HepG2 (cell line): ENCODE measurements around the gene GJD3. TPM values are rescaled to one million over a fixed set of nuclear protein-coding genes. Genes with fewer than 3 reads are reported as not detected.
A peak's percentile ranks its signal among the peaks of the same experiment; 100 is the strongest.

ENCODE experiments used
- ELF3 ChIP-seq: IDR thresholded peaks from 2 replicates; pipeline ENCODE4 v1.6.1; 2016; ENCODE audit warnings: missing genetic modification reagents, missing compliant biosample characterization
- JUND ChIP-seq: sonication (generic); formaldehyde crosslinking; IDR thresholded peaks from 2 replicates; pipeline ENCODE4 v1.8.0; 2022; ENCODE audit warnings: mild to moderate bottlenecking, missing genetic modification reagents
- KDM2A ChIP-seq: sonication (generic); formaldehyde crosslinking; IDR thresholded peaks from 2 replicates; pipeline ENCODE4 v1.4.0; 2020; ENCODE audit warnings: low read depth, missing genetic modification reagents, borderline replicate concordance
- KLF15 ChIP-seq: sonication (generic); formaldehyde crosslinking; IDR thresholded peaks from 2 replicates; pipeline ENCODE4 v1.8.1; 2023; ENCODE audit warnings: borderline replicate concordance, mild to moderate bottlenecking, inconsistent platforms, missing genetic modification reagents, mixed read lengths
- MAFG ChIP-seq: sonication (generic); formaldehyde crosslinking; IDR thresholded peaks from 2 replicates; pipeline ENCODE4 v1.5.1; 2020; ENCODE audit warnings: mild to moderate bottlenecking, missing genetic modification reagents
- MEF2D ChIP-seq: sonication (generic); formaldehyde crosslinking; IDR thresholded peaks from 2 replicates; pipeline ENCODE4 v1.5.1; 2020; ENCODE audit warnings: mild to moderate bottlenecking, missing genetic modification reagents
- MTA1 ChIP-seq: sonication (generic); formaldehyde crosslinking; IDR thresholded peaks from 2 replicates; pipeline ENCODE4 v1.4.0; 2020; ENCODE audit warnings: missing genetic modification reagents, mild to moderate bottlenecking, borderline replicate concordance
- NFE2L2 ChIP-seq: fragments of 150-350 bp; IDR thresholded peaks from 2 replicates; pipeline ENCODE4 v1.6.1; 2014; ENCODE audit warnings: low read length
- PRMT3 ChIP-seq: sonication (generic); formaldehyde crosslinking; IDR thresholded peaks from 2 replicates; pipeline ENCODE4 v1.8.1; 2022; ENCODE audit warnings: low read depth, mild to moderate bottlenecking, moderate library complexity, missing genetic modification reagents, borderline replicate concordance
- RCOR2 ChIP-seq: IDR thresholded peaks from 2 replicates; pipeline ENCODE4 v1.6.1; 2016; ENCODE audit warnings: missing biosample characterization, missing genetic modification reagents
- RXRA ChIP-seq: sonication (generic); formaldehyde crosslinking; IDR thresholded peaks from 2 replicates; pipeline ENCODE4 v1.5.1; 2020; ENCODE audit warnings: missing genetic modification reagents
- SCMH1 ChIP-seq: sonication (generic); formaldehyde crosslinking; IDR thresholded peaks from 2 replicates; pipeline ENCODE4 v1.9.0; 2021; ENCODE audit warnings: missing genetic modification reagents, mild to moderate bottlenecking, borderline replicate concordance
- SIX4 ChIP-seq: sonication (generic); formaldehyde crosslinking; IDR thresholded peaks from 2 replicates; pipeline ENCODE4 v1.4.0; 2020; ENCODE audit warnings: missing genetic modification reagents
- ZBTB38 ChIP-seq: sonication (generic); formaldehyde crosslinking; IDR thresholded peaks from 2 replicates; pipeline ENCODE4 v1.5.1; 2020; ENCODE audit warnings: mild to moderate bottlenecking, missing genetic modification reagents
- ZFP90 ChIP-seq: sonication (generic); formaldehyde crosslinking; IDR thresholded peaks from 2 replicates; pipeline ENCODE4 v1.8.0; 2022; ENCODE audit warnings: missing genetic modification reagents, mild to moderate bottlenecking, inconsistent platforms, borderline replicate concordance
- ZNF121 ChIP-seq: sonication (generic); formaldehyde crosslinking; IDR thresholded peaks from 2 replicates; pipeline ENCODE4 v1.5.0; 2020; ENCODE audit warnings: mild to moderate bottlenecking, missing genetic modification reagents
- ZNF17 ChIP-seq: sonication (generic); formaldehyde crosslinking; IDR thresholded peaks from 2 replicates; pipeline ENCODE4 v1.5.0; 2020; ENCODE audit warnings: mild to moderate bottlenecking, missing genetic modification reagents
- ZNF30 ChIP-seq: sonication (generic); formaldehyde crosslinking; IDR thresholded peaks from 2 replicates; pipeline ENCODE4 v1.5.0; 2020; ENCODE audit warnings: mild to moderate bottlenecking, missing genetic modification reagents
- ZNF34 ChIP-seq: sonication (generic); formaldehyde crosslinking; IDR thresholded peaks from 2 replicates; pipeline ENCODE4 v1.4.0; 2020; ENCODE audit warnings: mild to moderate bottlenecking, missing genetic modification reagents, borderline replicate concordance
- ZNF724P ChIP-seq: sonication (generic); formaldehyde crosslinking; IDR thresholded peaks from 2 replicates; pipeline ENCODE4 v1.8.0; 2022; ENCODE audit warnings: missing genetic modification reagents, borderline replicate concordance
- ZZZ3 ChIP-seq: sonication (generic); formaldehyde crosslinking; IDR thresholded peaks from 2 replicates; pipeline ENCODE4 v1.4.0; 2020; ENCODE audit warnings: missing genetic modification reagents, mild to moderate bottlenecking, borderline replicate concordance
- polyA plus RNA-seq, 8 experiments: library from polyadenylated mRNA; depleted of rRNA in 3 of 8; stranded (reverse) in 7 of 8; unstranded in 1 of 8; fragments of >200 nt; fragmentation: Illumina TruSeq in 4 of 8; extraction: Trizol in 4 of 8; gene quantifications; 2 replicates each; pipeline versions ENCODE4 v1.2.1 to v1.2.3, GENCODE V29; 2011 to 2016; ENCODE audit warnings: low read depth in 4 of 8, missing spikeins in 1 of 8, mixed read lengths in 1 of 8; ENCODE audit not compliant: insufficient read depth in 1 of 8
- total RNA-seq, 5 experiments: library from RNA; depleted of rRNA; stranded (reverse); fragments of >200 nt; fragmentation: Illumina TruSeq; extraction: Trizol; gene quantifications; 2 replicates each; pipeline ENCODE4 v1.2.3, GENCODE V29; 2016; ENCODE audit warnings: low read depth in 1 of 5
- TF ChIP-seq, protein P1 (sequence below): sonication (generic); formaldehyde crosslinking; conservative IDR thresholded peaks from 2 replicates; pipeline ENCODE4 v1.4.0; 2020; ENCODE audit warnings: missing genetic modification reagents
- TF ChIP-seq, protein P2 (sequence below): sonication (generic); formaldehyde crosslinking; IDR thresholded peaks from 2 replicates; pipeline ENCODE4 v1.4.0; 2020; ENCODE audit warnings: missing genetic modification reagents, low read depth, mild to moderate bottlenecking, borderline replicate concordance
- TF ChIP-seq, protein P3 (sequence below): sonication (generic); formaldehyde crosslinking; IDR thresholded peaks from 2 replicates; pipeline ENCODE4 v1.5.0; 2020; ENCODE audit warnings: missing genetic modification reagents
- TF ChIP-seq, protein P4 (sequence below): sonication (generic); formaldehyde crosslinking; IDR thresholded peaks from 2 replicates; pipeline ENCODE4 v1.8.1; 2022; ENCODE audit warnings: mild to moderate bottlenecking, missing genetic modification reagents
- TF ChIP-seq, protein P5 (sequence below): sonication (generic); IDR thresholded peaks from 2 replicates; pipeline ENCODE4 v1.6.1; 2016; ENCODE audit warnings: low read depth, borderline replicate concordance

Gene GJD3
- total and polyA plus RNA-seq, 2 of the 13 experiments (the other 11 are each of a cell fraction or from before 2014, with no cell fraction given): not detected

DNA sequence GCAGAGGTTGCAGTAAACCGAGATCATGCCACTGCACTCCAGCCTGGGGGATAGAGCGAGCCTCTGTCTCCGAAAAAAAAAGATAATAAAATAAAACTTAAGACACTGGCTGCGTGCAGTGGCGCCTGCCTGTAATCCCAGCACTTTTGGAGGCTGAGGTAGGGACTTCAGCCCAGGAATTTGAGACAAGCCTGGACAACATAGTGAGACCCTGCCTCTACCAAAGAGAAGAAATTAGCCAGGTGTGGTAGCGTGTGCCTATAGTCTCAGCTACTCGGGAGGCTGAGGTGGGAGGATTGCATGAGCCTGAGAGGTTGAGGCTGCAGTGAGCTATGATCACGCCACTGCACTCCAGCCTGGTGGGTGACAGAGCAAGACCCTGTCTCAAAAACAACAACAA lies 28.9 kb downstream of the GJD3 start (continued):
- TF ChIP-seq, protein P1, sequence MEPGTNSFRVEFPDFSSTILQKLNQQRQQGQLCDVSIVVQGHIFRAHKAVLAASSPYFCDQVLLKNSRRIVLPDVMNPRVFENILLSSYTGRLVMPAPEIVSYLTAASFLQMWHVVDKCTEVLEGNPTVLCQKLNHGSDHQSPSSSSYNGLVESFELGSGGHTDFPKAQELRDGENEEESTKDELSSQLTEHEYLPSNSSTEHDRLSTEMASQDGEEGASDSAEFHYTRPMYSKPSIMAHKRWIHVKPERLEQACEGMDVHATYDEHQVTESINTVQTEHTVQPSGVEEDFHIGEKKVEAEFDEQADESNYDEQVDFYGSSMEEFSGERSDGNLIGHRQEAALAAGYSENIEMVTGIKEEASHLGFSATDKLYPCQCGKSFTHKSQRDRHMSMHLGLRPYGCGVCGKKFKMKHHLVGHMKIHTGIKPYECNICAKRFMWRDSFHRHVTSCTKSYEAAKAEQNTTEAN (CRISPR knock-in tag): no peak
- TF ChIP-seq ZZZ3 (CRISPR knock-in tag) (0 out of 2 replicates have a peak, but pooled peaks have one; percentile 23), RXRA (0 out of 2 replicates have a peak, but pooled peaks have one; percentile 20), KDM2A (CRISPR knock-in tag) (peak; percentile 28; the same call in 1 of the 2 replicates), SCMH1 (CRISPR knock-in tag) (no peak), RCOR2 (CRISPR knock-in tag) (peak; percentile 25; the same call in 1 of the 2 replicates), ZNF724P (CRISPR knock-in tag) (no peak), ZFP90 (CRISPR knock-in tag) (0 out of 2 replicates have a peak, but pooled peaks have one; percentile 3), ZNF17 (CRISPR knock-in tag) (no peak), ZNF34 (no peak), PRMT3 (CRISPR knock-in tag) (no peak), KLF15 (CRISPR knock-in tag) (no peak), SIX4 (CRISPR knock-in tag) (no peak), MTA1 (CRISPR knock-in tag) (no peak), MAFG (CRISPR knock-in tag) (no peak), NFE2L2 (no peak), MEF2D (no peak), ZNF121 (CRISPR knock-in tag) (peak; percentile 86), JUND (CRISPR knock-in tag) (no peak), ZBTB38 (CRISPR knock-in tag) (no peak), ZNF30 (no peak), ELF3 (CRISPR knock-in tag) (no peak)
- TF ChIP-seq, protein P2, sequence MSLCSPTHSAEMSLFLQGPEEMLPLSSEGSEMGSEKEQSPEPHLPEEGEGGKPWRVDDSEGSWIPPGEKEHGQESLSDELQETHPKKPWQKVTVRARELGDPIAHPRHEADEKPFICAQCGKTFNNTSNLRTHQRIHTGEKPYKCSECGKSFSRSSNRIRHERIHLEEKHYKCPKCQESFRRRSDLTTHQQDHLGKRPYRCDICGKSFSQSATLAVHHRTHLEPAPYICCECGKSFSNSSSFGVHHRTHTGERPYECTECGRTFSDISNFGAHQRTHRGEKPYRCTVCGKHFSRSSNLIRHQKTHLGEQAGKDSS (CRISPR knock-in tag): 0 out of 2 replicates have a peak, but pooled peaks have one; percentile 34
- TF ChIP-seq, protein P3, sequence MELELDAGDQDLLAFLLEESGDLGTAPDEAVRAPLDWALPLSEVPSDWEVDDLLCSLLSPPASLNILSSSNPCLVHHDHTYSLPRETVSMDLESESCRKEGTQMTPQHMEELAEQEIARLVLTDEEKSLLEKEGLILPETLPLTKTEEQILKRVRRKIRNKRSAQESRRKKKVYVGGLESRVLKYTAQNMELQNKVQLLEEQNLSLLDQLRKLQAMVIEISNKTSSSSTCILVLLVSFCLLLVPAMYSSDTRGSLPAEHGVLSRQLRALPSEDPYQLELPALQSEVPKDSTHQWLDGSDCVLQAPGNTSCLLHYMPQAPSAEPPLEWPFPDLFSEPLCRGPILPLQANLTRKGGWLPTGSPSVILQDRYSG: no peak
- TF ChIP-seq, protein P4, sequence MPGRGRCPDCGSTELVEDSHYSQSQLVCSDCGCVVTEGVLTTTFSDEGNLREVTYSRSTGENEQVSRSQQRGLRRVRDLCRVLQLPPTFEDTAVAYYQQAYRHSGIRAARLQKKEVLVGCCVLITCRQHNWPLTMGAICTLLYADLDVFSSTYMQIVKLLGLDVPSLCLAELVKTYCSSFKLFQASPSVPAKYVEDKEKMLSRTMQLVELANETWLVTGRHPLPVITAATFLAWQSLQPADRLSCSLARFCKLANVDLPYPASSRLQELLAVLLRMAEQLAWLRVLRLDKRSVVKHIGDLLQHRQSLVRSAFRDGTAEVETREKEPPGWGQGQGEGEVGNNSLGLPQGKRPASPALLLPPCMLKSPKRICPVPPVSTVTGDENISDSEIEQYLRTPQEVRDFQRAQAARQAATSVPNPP (CRISPR knock-in tag): no peak
- TF ChIP-seq, protein P5, sequence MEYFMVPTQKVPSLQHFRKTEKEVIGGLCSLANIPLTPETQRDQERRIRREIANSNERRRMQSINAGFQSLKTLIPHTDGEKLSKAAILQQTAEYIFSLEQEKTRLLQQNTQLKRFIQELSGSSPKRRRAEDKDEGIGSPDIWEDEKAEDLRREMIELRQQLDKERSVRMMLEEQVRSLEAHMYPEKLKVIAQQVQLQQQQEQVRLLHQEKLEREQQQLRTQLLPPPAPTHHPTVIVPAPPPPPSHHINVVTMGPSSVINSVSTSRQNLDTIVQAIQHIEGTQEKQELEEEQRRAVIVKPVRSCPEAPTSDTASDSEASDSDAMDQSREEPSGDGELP: no peak
